Measurements from ENCODE around the gene ZEB1.
"Not testable (repeated sequence)": the region's sequence is repeated elsewhere in the genome, so short reads cannot be mapped to it uniquely, and the experiment has no call there.

The ZEB1 gene

GRCh38 chr10:31319602-31320549 lies 860 bp downstream of the ZEB1 start:
- DNase-seq: peak; percentile 40

- no peak for DNase-seq
These were observed 1.7 kb downstream of the ZEB1 start for GRCh38 chr10:31320550-31321211.

- DNase-seq: peak; percentile 49
These were observed 2.5 kb downstream of the ZEB1 start for GRCh38 chr10:31321396-31321941.

GRCh38 chr10:31322647-31323046 lies 3.6 kb downstream of the ZEB1 start:
- DNase-seq: peak; percentile 54

GRCh38 chr10:31340343-31340742 lies 21.3 kb downstream of the ZEB1 start:
- no peak for DNase-seq

GRCh38 chr10:31341552-31341951 lies 22.5 kb downstream of the ZEB1 start:
- DNase-seq: no peak

- DNase-seq: no peak
These were observed 24.0 kb downstream of the ZEB1 start for GRCh38 chr10:31343009-31343408.

- no peak for DNase-seq
These were observed 24.5 kb downstream of the ZEB1 start for GRCh38 chr10:31343551-31343950.

- no peak for DNase-seq
These were observed 26.9 kb downstream of the ZEB1 start for GRCh38 chr10:31345886-31346285.

- DNase-seq: no peak
These were observed 27.9 kb downstream of the ZEB1 start for GRCh38 chr10:31346953-31347352.

GRCh38 chr10:31347705-31348104 lies 28.7 kb downstream of the ZEB1 start:
- DNase-seq: no peak

- DNase-seq: no peak
These were observed 31.9 kb downstream of the ZEB1 start for GRCh38 chr10:31350891-31351290.

GRCh38 chr10:31352436-31353226 lies 33.6 kb downstream of the ZEB1 start:
- no peak for DNase-seq

GRCh38 chr10:31353574-31353973 lies 34.6 kb downstream of the ZEB1 start:
- DNase-seq: peak; percentile 73

- DNase-seq: no peak
These were observed 39.8 kb downstream of the ZEB1 start for GRCh38 chr10:31358688-31359330.

GRCh38 chr10:31359979-31360378 lies 41.0 kb downstream of the ZEB1 start:
- DNase-seq: no peak

GRCh38 chr10:31361475-31361874 lies 42.5 kb downstream of the ZEB1 start:
- DNase-seq: not testable (repeated sequence)

GRCh38 chr10:31362023-31362641 lies 43.1 kb downstream of the ZEB1 start:
- no peak for DNase-seq

- not testable (repeated sequence) for DNase-seq
These were observed 44.7 kb downstream of the ZEB1 start for GRCh38 chr10:31363696-31364095.

GRCh38 chr10:31364238-31364637 lies 45.2 kb downstream of the ZEB1 start:
- not testable (repeated sequence) for DNase-seq

GRCh38 chr10:31366703-31367102 lies 47.7 kb downstream of the ZEB1 start:
- DNase-seq: no peak

GRCh38 chr10:31368724-31369123 lies 49.7 kb downstream of the ZEB1 start:
- no peak for DNase-seq
